Right ventricle myocardium superior (tissue), 1 donor: ENCODE data around the gene PGA3. TPM values are rescaled to one million over a fixed set of nuclear protein-coding genes. Genes with fewer than 3 reads are reported as not detected.
"Not testable (repeated sequence)": the region's sequence is repeated elsewhere in the genome, so short reads cannot be mapped to it uniquely, and the experiment has no call there.

Source experiments
- ATAC-seq: fragments of 200-7000 bp; cut with Tn5 transposase; one replicate; pipeline ENCODE4 v1.9.1; 2020; ENCODE audit warnings: mild to moderate bottlenecking; ENCODE audit not compliant: poor library complexity
- DNase-seq: peaks from one replicate; pipeline ENCODE4 v3.0.0-alpha.2; 2020
- intact Hi-C: fragments of 100-400 bp; cut with DNase I; formaldehyde crosslinking; loops from one replicate; pipeline ENCODE4 v1.11.2; 2022
- total RNA-seq: library from RNA; stranded (reverse); fragmentation: NEBNext Ultra II Directional; extraction: Animal tissue kit (Norgen Biotek cat#: 25700); gene quantifications from one replicate; pipeline ENCODE4 v1.2.1, GENCODE V29; 2021
- donor health status: DM: no; HTN: yes; CAD: no; lungs with severe emphysema.

The PGA3 gene
- total RNA-seq, 1 donor from 2014 or later: not detected

GRCh38 chr11:61232548-61233145 lies 29.3 kb downstream of the PGA3 start:
- DNase-seq, ATAC-seq, intact Hi-C loops: not testable (repeated sequence)

GRCh38 chr11:61237130-61237529 lies 33.8 kb downstream of the PGA3 start:
- intact Hi-C loops, DNase-seq, ATAC-seq: not testable (repeated sequence)

- ATAC-seq, intact Hi-C loops, DNase-seq: not testable (repeated sequence)
These were observed 37.0 kb downstream of the PGA3 start for GRCh38 chr11:61240288-61240687.

GRCh38 chr11:61240875-61241274 lies 37.6 kb downstream of the PGA3 start, which contains the start of gene PGA5:
PGA5 (plus strand) TSS chr11:61241175; CDS start chr11:61241227, 52 bp downstream.
- intact Hi-C loops, DNase-seq, ATAC-seq: not testable (repeated sequence)

- peak; percentile 60 for ATAC-seq
- DNase-seq, intact Hi-C loops: not testable (repeated sequence)
These were observed 38.2 kb downstream of the PGA3 start for GRCh38 chr11:61241526-61241925.

GRCh38 chr11:61245284-61245964 lies 42.1 kb downstream of the PGA3 start:
- ATAC-seq, intact Hi-C loops, DNase-seq: not testable (repeated sequence)

GRCh38 chr11:61248071-61248470 lies 44.8 kb downstream of the PGA3 start:
- ATAC-seq, intact Hi-C loops, DNase-seq: not testable (repeated sequence)

GRCh38 chr11:61249201-61249600 lies 45.9 kb downstream of the PGA3 start:
- intact Hi-C loops, DNase-seq: not testable (repeated sequence)
- ATAC-seq: peak; percentile 45

GRCh38 chr11:61250796-61251765 lies 47.8 kb downstream of the PGA3 start:
- peak; percentile 76 for DNase-seq
- ATAC-seq: peak; percentile 76
- intact Hi-C loops: loop anchor here (10.0 kb wide), 1 partner anchor 134 kb away; no protein-coding TSS in a partner anchor

- not testable (repeated sequence) for ATAC-seq, DNase-seq
- intact Hi-C loops: loop anchor here (10.0 kb wide), 1 partner anchor 132 kb away; no protein-coding TSS in a partner anchor
These were observed 49.0 kb downstream of the PGA3 start for GRCh38 chr11:61252332-61252731.

- peak; percentile 70 for DNase-seq
- peak; percentile 52 for ATAC-seq
- intact Hi-C loops: loop anchor here (10.0 kb wide), 1 partner anchor 130 kb away; no protein-coding TSS in a partner anchor
These were observed 51.2 kb downstream of the PGA3 start for GRCh38 chr11:61254403-61255025.

GRCh38 chr11:61256710-61257482 lies 53.6 kb downstream of the PGA3 start:
- intact Hi-C loops: loop anchor here (10.0 kb wide), 1 partner anchor 128 kb away; no protein-coding TSS in a partner anchor
- ATAC-seq (no peak), DNase-seq (no peak)

GRCh38 chr11:61258546-61258945 lies 55.2 kb downstream of the PGA3 start:
- no peak for DNase-seq
- no peak for ATAC-seq
- intact Hi-C loops: loop anchor here (10.0 kb wide), 1 partner anchor 126 kb away; no protein-coding TSS in a partner anchor

- no peak for ATAC-seq
- intact Hi-C loops: loop anchor here (10.0 kb wide), 1 partner anchor 125 kb away; no protein-coding TSS in a partner anchor
- no peak for DNase-seq
These were observed 56.0 kb downstream of the PGA3 start for GRCh38 chr11:61259363-61259762.
